ENCODE data around the gene LSM4. TPM values are rescaled to one million over a fixed set of nuclear protein-coding genes. Genes with fewer than 3 reads are reported as not detected.

Gene LSM4
- total RNA-seq, 1 donor from 2014 or later: 99.8 TPM

Other genes starting within 250 kb of the LSM4 start
- 1.6 TPM for gene IL12RB1, start 236.1 kb downstream of the LSM4 start, total RNA-seq
- gene MAST3, start 225.3 kb downstream of the LSM4 start, total RNA-seq: 12.4 TPM
- 29.2 TPM for gene PIK3R2, start 169.9 kb downstream of the LSM4 start, total RNA-seq
- gene IFI30, start 149.3 kb downstream of the LSM4 start, total RNA-seq: 32.3 TPM
- 14.7 TPM for gene MPV17L2, start 129.9 kb downstream of the LSM4 start, total RNA-seq
- gene RAB3A, start 119.0 kb downstream of the LSM4 start, total RNA-seq: 6.1 TPM
- 3.0 TPM for gene PDE4C, start 96.6 kb downstream of the LSM4 start, total RNA-seq
- 5.9 TPM for gene IQCN, start 48.6 kb downstream of the LSM4 start, total RNA-seq
- 94.9 TPM for gene JUND, start 41.5 kb downstream of the LSM4 start, total RNA-seq
- 48.5 TPM for gene PGPEP1, start 17.5 kb upstream of the LSM4 start, total RNA-seq
- 84.1 TPM for gene GDF15, start 63.1 kb upstream of the LSM4 start, total RNA-seq
- gene LRRC25, start 74.5 kb upstream of the LSM4 start, total RNA-seq: 3.6 TPM
- 74.7 TPM for gene SSBP4, start 96.3 kb upstream of the LSM4 start, total RNA-seq
- 116 TPM for gene ISYNA1, start 115.1 kb upstream of the LSM4 start, total RNA-seq
- gene ELL, start 199.0 kb upstream of the LSM4 start, total RNA-seq: 29.2 TPM
- gene FKBP8, start 220.5 kb upstream of the LSM4 start, total RNA-seq: 162 TPM
- 79.5 TPM for gene KXD1, start 234.8 kb upstream of the LSM4 start, total RNA-seq
- 1,235 TPM for gene UBA52, start 248.8 kb upstream of the LSM4 start, total RNA-seq